Activated T-helper 1 cell treated with anti-CD3 and anti-CD28 coated beads, Interleukin-12 subunit alpha, Interleukin-12 subunit beta, Interleukin-2, Interleukin-4 antibody, amounts not matched to agents 30 ng/mL and 10 ng/mL and 1 ng/mL, durations not matched to agents 14 hours and 24 hours and 36 hours (primary cell): ENCODE data around the gene RRAS. TPM values are rescaled to one million over a fixed set of nuclear protein-coding genes. Genes with fewer than 3 reads are reported as not detected.

ENCODE experiments used
- DNase-seq: peaks from one replicate; pipeline ENCODE4 v3.0.0; 2021; ENCODE audit warnings: low spot score
- H3K27ac Mint-ChIP-seq: one replicate; pipeline ENCODE4 v1.8.0; 2021; ENCODE audit warnings: mild to moderate bottlenecking, mixed read lengths
- H3K27me3 Mint-ChIP-seq: one replicate; pipeline ENCODE4 v1.8.0; 2022; ENCODE audit warnings: mild to moderate bottlenecking, moderate library complexity, mixed read lengths; ENCODE audit not compliant: insufficient read depth
- H3K36me3 Mint-ChIP-seq: one replicate; pipeline ENCODE4 v1.8.0; 2021; ENCODE audit warnings: low read depth, mixed read lengths
- H3K4me1 Mint-ChIP-seq: one replicate; pipeline ENCODE4 v1.8.0; 2021; ENCODE audit warnings: low read depth, mixed read lengths
- H3K4me3 Mint-ChIP-seq: one replicate; pipeline ENCODE4 v1.8.0; 2021; ENCODE audit warnings: mild to moderate bottlenecking, moderate library complexity, mixed read lengths
- H3K9me3 Mint-ChIP-seq: one replicate; pipeline ENCODE4 v1.8.0; 2021; ENCODE audit warnings: mixed read lengths
- intact Hi-C: fragments of 100-400 bp; cut with micrococcal nuclease; formaldehyde crosslinking; loops from one replicate; pipeline ENCODE4 v1.15.1; 2024
- total RNA-seq: library from RNA; stranded (reverse); gene quantifications from 2 replicates; pipeline ENCODE4 v1.2.3, GENCODE V29; 2022

The RRAS gene
- total RNA-seq, 1 donor from 2014 or later: 4.7 TPM

DNA sequence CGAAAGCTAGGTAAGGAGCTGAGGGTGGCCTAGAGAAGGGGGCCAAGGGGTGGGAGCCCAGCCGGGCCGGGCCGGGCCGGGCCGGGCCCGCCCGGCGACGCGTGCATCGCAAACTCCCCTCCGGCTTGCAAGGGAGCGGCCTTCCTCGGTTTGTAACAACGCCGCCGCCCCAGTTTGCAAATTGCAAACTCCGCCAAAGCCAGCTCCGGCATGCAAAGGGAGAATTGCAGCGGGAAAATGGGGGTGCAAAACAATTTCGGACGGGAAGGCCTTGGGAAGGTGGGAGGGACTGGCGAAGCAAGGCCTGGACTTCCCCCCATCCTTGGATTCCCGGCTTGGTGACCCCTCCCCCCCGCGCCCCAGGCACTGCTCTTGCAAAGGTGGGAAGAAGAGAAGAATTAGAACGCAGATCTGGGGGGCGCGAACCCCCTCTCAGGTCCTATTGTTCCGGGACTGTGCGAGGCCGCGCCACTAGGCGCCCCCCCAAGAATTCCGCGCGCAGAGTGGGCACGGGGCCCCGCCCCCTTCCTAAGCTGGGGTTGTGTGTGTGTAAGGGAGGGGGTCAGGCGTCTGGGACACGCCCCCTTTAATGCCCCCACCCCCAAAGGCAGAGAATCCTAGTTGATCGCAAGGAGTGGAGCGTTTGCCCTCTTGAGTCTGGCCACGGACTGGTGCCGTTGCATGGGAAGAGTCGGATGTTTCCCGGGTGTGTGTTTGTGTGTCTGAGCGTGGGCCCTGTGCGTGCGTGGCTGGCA, 48.0 kb downstream of the RRAS start:
- intact Hi-C loops: loop anchor here (2.0 to 10.0 kb wide), 4 partner anchors 59 to 473 kb away; partner anchors contain the start of genes C19orf73, FUZ, MED25 and PPFIA3
- no peaks in the 10 kb centered on the region for H3K9me3 Mint-ChIP-seq
- peaks cover 40% of the 10 kb centered on the region for H3K4me1 Mint-ChIP-seq
- DNase-seq: no peak
- H3K36me3 Mint-ChIP-seq: peaks cover 14% of the 10 kb centered on the region
- H3K27ac Mint-ChIP-seq: peak overlapping the region; percentile 95
- H3K27me3 Mint-ChIP-seq: peaks cover 10% of the 10 kb centered on the region
- peak overlapping the region; percentile 88 for H3K4me3 Mint-ChIP-seq

GRCh38 chr19:49590971-49591730, 48.8 kb downstream of the RRAS start, which contains the start of gene PRR12:
Gene PRR12, plus strand, starts transcription at chr19:49591182. Its CDS starts 473 bp downstream, at chr19:49591655.
- peaks cover 40% of the 10 kb centered on the region for H3K4me1 Mint-ChIP-seq
- H3K27me3 Mint-ChIP-seq: peaks cover 10% of the 10 kb centered on the region
- DNase-seq: peak; percentile 62
- peaks cover 14% of the 10 kb centered on the region for H3K36me3 Mint-ChIP-seq
- H3K27ac Mint-ChIP-seq: peak within 1 kb of the TSS; percentile 95
- peak within 1 kb of the TSS; percentile 88 for H3K4me3 Mint-ChIP-seq
- H3K9me3 Mint-ChIP-seq: no peaks in the 10 kb centered on the region
- intact Hi-C loops: loop anchor here (1.0 to 10.0 kb wide), 8 partner anchors 11 to 472 kb away; partner anchors contain the start of genes C19orf73, FUZ, MED25 and NOSIP

DNA sequence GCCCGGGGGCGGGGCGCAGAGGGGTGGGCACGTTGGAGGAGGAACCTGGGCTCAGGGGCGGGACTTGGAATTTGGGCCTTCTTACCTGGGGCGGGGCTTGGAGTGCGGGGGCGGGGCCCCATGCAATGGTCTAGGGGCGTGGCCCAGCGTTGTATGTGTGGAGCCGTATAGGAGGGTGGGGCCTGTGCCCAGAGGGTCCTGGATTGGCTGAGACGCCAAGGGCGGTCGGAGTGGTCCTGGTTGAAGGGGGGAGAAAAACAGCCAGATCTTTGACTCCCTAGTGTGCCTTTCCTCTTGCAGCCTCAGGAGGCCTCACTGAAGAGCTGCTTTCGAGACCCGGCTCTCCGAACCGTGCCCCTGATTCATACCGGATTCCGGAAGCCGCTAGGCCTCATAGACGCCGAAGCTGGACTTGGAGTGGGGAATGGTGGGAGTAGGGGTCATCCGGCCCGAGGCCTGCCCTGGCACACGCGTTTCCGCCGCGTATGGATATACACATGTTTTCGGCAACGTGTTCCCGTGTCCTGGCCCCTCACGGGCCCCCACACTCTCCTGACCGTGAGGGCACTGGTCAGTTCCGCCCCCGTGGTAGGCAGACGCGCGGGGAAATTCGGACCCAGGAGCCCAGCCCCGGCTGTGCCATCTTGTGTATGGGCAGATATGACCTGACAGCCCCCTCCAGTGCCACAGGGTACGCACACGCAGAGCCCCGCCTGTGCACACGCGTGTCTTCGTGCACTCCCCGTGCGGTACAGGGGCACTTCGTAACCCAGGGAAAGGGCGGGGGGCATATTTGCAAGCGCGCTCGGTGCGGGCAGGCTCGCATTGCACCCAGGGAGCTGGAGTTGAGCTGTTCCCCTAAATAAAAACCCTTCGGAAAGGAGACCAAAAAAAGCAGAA, 49.6 kb downstream of the RRAS start:
- Mint-ChIP-seq H3K36me3 (peaks cover 14% of the 10 kb centered on the region), H3K4me3 (peak overlapping the region; percentile 88), H3K9me3 (no peaks in the 10 kb centered on the region), H3K4me1 (peaks cover 40% of the 10 kb centered on the region), H3K27me3 (peaks cover 10% of the 10 kb centered on the region), H3K27ac (peak overlapping the region; percentile 84)
- intact Hi-C loops: loop anchor here (1.0 to 10.0 kb wide), 8 partner anchors 10 to 472 kb away; partner anchors contain the start of genes C19orf73, FUZ, MED25 and NOSIP
- DNase-seq: peak; percentile 93

- peaks cover 40% of the 10 kb centered on the region for H3K4me1 Mint-ChIP-seq
- no peak overlapping the region for H3K4me3 Mint-ChIP-seq
- no peak overlapping the region for H3K27ac Mint-ChIP-seq
These were observed 50.4 kb downstream of the RRAS start for GRCh38 chr19:49589502-49589905.

DNA sequence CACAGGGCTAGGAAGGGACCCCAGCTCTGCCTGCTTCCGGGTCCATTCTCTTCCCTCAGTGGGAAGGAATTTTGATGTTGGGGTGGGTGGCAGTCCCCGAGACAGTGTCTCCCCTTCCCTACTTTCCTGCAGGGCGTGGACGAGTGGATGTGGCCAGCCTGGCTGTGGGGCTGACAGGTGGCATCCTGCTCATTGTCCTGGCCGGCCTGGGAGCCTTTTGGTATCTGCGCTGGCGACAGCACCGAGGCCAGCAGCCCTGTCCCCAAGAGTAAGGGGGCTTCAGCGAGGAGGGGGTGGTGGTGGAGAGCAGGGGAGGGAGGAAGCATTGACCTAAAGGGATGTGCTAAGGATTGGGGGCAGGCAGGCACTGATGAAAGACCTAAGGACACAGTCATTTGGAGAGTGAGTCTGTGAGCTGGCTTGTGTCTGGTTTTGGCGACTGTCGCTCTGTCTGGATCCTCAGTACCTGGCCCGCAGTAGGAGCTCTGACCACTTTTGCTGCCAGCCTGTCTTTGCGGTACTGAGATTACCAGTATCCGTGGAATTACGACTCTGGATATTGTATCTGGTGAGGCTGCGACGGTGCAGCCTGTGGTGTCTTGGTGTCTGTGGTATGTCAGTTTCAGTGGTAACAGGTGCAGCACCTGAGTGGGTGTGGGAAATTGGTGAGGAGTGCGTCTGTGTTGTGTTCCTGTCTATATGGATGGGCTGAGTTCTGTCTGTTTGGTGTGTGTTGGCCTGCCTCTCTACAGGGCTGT, 51.4 kb downstream of the RRAS start:
- Mint-ChIP-seq H3K4me3 (peak overlapping the region; percentile 23), H3K36me3 (peaks cover 3% of the 10 kb centered on the region), H3K27ac (peak overlapping the region; percentile 15), H3K9me3 (no peaks in the 10 kb centered on the region), H3K4me1 (peaks cover 30% of the 10 kb centered on the region), H3K27me3 (peaks cover 7% of the 10 kb centered on the region)
- intact Hi-C loops: no loop called here
- no peak for DNase-seq

More at GRCh38 chr19:49589502-49589905, 50.4 kb downstream of the RRAS start:
- DNase-seq: no peak
- Mint-ChIP-seq H3K36me3 (peaks cover 12% of the 10 kb centered on the region), H3K27me3 (peaks cover 9% of the 10 kb centered on the region), H3K9me3 (no peaks in the 10 kb centered on the region)
- intact Hi-C loops: no loop called here

GRCh38 chr19:49587227-49587626, 52.7 kb downstream of the RRAS start:
- DNase-seq: no peak
- intact Hi-C loops: no loop called here
- peaks cover 7% of the 10 kb centered on the region for H3K27me3 Mint-ChIP-seq
- H3K36me3 Mint-ChIP-seq: no peaks in the 10 kb centered on the region
- no peak overlapping the region for H3K4me3 Mint-ChIP-seq
- H3K9me3 Mint-ChIP-seq: no peaks in the 10 kb centered on the region
- H3K27ac Mint-ChIP-seq: no peak overlapping the region
- H3K4me1 Mint-ChIP-seq: peaks cover 19% of the 10 kb centered on the region

Other genes starting within 250 kb of the RRAS start
- gene PTH2, start 216.7 kb downstream of the RRAS start, total RNA-seq: not detected in 2 replicates
- not detected in 2 replicates for gene GFY, start 214.8 kb downstream of the RRAS start, total RNA-seq
- gene SLC17A7, start 198.6 kb downstream of the RRAS start, total RNA-seq: 0.16 TPM in 1 of 2 replicates, not detected in the other
- 124 and 126 TPM in 2 replicates for gene PIH1D1, start 188.3 kb downstream of the RRAS start, total RNA-seq
- 23.1 and 24.5 TPM in 2 replicates for gene ALDH16A1, start 186.9 kb downstream of the RRAS start, total RNA-seq
- gene FLT3LG, start 165.9 kb downstream of the RRAS start, total RNA-seq: 58.4 and 65.4 TPM in 2 replicates
- 2,876 and 2,988 TPM in 2 replicates for gene RPL13A, start 152.5 kb downstream of the RRAS start, total RNA-seq
- 1,890 and 1,927 TPM in 2 replicates for gene RPS11, start 143.7 kb downstream of the RRAS start, total RNA-seq
- 0.88 and 1.1 TPM in 2 replicates for gene FCGRT, start 127.5 kb downstream of the RRAS start, total RNA-seq
- 2.0 and 2.1 TPM in 2 replicates for gene RCN3, start 112.1 kb downstream of the RRAS start, total RNA-seq
- gene NOSIP, start 59.6 kb downstream of the RRAS start, total RNA-seq: 72.1 and 77.5 TPM in 2 replicates
- 0.59 and 1.2 TPM in 2 replicates for gene PRRG2, start 58.8 kb downstream of the RRAS start, total RNA-seq
- 32.3 and 34.2 TPM in 2 replicates for gene PRR12, start 49.0 kb downstream of the RRAS start, total RNA-seq
- 75.4 and 79.7 TPM in 2 replicates for gene SCAF1, start 2.1 kb upstream of the RRAS start, total RNA-seq
- 149 and 156 TPM in 2 replicates for gene IRF3, start 25.7 kb upstream of the RRAS start, total RNA-seq
- 72.2 and 73.7 TPM in 2 replicates for gene BCL2L12, start 25.8 kb upstream of the RRAS start, total RNA-seq
- 450 and 462 TPM in 2 replicates for gene PRMT1, start 37.1 kb upstream of the RRAS start, total RNA-seq
- 6.0 and 6.9 TPM in 2 replicates for gene ADM5, start 49.5 kb upstream of the RRAS start, total RNA-seq
- gene CPT1C, start 51.0 kb upstream of the RRAS start, total RNA-seq: 3.1 and 3.9 TPM in 2 replicates
- 1.3 and 2.0 TPM in 2 replicates for gene TSKS, start 123.2 kb upstream of the RRAS start, total RNA-seq
- gene AP2A1, start 126.9 kb upstream of the RRAS start, total RNA-seq: 61.1 and 63.6 TPM in 2 replicates
- 14.0 and 18.8 TPM in 2 replicates for gene FUZ, start 173.1 kb upstream of the RRAS start, total RNA-seq
- 54.2 and 54.5 TPM in 2 replicates for gene MED25, start 178.1 kb upstream of the RRAS start, total RNA-seq
- gene PTOV1, start 211.0 kb upstream of the RRAS start, total RNA-seq: 107 and 113 TPM in 2 replicates
- gene PNKP, start 227.4 kb upstream of the RRAS start, total RNA-seq: 138 and 141 TPM in 2 replicates
- 32.1 and 32.2 TPM in 2 replicates for gene AKT1S1, start 237.2 kb upstream of the RRAS start, total RNA-seq
- 38.7 and 41.8 TPM in 2 replicates for gene TBC1D17, start 237.6 kb upstream of the RRAS start, total RNA-seq